HG03103 (cell line): ENCODE measurements around the gene TNFSF13B.
"Not testable (repeated sequence)": the region's sequence is repeated elsewhere in the genome, so short reads cannot be mapped to it uniquely, and the experiment has no call there.

ENCODE experiments used
- ATAC-seq: cut with Tn5 transposase; IDR thresholded peaks from one replicate; pipeline ENCODE4 v1.9.1; 2021; ENCODE audit warnings: low read depth; ENCODE audit not compliant: unreplicated experiment

The TNFSF13B gene

DNA sequence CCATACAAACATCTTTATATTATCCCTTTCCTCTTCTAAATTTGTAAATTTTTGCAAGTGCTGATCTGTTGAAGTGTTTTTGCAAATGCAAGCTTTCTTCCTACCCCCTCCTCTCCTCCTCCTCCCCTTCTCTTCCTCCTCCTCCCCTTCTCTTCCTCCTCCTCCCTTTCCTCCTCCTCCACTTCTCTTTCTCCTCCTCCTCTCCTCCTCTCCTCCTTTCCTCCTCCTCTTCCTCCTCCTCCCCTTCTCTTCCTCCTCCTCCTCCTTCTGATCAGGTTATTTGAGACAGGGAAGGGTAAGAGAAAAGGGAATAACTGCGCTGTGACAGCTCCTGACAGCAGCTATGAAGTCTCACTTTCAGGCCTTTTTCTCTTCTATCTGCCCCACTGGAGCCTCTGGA lies 8.9 kb downstream of the TNFSF13B start:
- ATAC-seq = no peak

DNA sequence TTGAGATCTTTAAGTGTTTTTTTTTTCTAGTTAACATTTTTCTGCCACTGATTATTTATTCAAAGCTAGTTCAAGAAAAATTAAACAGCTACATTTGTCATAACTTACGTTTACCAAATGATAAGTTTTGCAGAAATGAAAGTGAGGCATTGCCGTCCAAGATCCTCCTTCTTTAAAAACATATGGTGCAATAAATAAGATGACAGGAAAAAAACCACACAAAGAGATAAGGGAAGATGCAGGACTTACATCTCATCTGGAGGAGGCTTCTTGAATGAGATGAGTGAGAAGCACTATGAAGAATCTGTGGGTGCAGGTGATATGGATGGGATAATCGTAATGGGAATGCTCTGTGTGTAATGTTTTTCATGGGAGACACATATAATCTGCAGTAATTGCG lies 12.4 kb downstream of the TNFSF13B start:
- ATAC-seq = no peak

DNA sequence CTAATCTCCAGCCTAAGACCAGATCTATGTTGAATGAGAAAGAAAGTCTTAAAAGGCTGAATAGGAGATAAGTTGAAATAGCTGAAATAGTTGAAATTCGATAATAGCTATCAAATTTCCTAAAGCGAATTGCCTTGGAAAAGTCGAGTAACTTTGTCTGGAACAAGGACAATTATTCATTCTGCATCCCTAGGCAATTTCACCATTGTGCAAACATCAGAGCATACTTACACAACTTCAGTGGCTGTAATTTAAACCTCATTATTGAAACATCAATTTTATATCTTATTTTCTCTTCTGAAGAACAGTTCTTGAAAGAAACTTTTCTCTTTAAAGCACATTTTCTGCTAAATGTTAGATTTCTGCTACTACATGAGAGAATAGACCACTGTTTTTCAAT lies 13.6 kb downstream of the TNFSF13B start:
- no peak for ATAC-seq

DNA sequence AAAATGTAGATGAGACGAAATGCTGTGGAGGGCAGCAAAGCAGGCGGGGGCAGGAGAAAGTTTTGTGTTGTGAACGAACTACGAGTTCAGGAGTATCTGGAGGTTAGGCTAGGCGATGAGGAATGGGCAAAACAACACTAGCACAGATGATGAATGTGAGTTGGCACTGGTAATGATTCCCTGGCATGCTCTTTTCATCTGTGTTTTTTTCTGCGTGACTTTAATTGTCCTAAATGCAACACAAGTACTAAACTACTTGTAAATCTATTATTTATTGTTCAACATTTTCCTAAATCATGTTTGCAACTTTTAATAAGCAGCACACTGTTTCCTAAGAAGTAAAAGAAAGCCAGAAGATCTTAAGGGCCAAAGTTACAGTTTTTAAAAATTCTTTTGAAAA lies 19.2 kb downstream of the TNFSF13B start:
- ATAC-seq = no peak

DNA sequence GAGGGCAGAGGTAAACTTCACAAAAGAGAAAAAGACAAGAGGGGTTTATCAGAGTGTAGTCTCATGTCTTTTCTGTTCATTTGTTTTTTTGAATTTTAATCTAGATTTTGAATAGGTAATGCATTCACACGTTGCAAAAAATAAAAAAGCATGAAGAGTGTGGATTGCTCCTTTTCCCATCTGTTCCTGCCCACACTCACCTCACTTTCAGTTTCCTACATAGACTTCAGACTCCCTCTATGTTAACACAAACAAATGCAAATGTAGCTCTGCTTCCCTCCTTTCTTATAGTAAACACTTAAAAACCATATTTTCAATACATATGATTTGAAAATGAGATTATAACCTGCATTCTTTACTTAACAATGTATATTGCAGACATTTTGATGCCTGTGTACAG lies 20.3 kb downstream of the TNFSF13B start:
- no peak for ATAC-seq

DNA sequence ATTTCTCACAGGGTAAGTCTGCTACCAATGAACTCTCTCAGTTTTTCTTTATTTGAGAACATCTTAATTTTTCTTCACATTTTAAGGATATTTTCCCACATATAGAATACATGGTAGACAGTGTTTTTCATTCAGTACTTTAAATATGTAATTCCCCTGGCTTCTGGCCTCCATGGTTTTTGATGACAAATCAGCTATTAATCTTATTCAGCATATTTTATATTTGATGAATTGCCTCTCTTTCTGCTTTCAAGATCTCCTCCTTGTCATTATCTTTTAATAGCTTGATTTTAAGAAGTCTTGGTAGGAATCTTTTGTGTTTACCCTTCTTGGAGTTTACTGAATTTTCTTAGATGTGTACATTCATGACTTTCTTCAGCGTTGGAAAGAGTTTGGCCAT lies 27.6 kb downstream of the TNFSF13B start:
- ATAC-seq = no peak

DNA sequence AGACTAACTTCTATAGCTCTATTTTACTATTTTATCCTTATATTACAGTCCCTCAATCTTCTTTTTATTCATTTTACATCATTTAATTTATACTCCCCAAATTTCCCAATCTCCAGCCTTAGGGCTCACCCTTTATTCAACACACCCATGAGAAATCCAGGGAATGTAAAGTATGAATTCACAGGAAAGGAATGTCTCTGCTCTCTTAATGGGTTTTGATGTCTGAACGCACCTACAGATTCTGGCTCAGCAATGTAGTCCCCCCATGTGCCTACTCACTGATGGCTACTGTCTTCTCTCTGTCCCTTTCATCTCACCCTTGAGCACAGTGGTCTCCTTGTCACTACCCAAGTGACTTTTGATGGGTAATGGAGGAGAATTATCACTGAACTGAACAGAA lies 32.8 kb downstream of the TNFSF13B start:
- ATAC-seq = no peak

DNA sequence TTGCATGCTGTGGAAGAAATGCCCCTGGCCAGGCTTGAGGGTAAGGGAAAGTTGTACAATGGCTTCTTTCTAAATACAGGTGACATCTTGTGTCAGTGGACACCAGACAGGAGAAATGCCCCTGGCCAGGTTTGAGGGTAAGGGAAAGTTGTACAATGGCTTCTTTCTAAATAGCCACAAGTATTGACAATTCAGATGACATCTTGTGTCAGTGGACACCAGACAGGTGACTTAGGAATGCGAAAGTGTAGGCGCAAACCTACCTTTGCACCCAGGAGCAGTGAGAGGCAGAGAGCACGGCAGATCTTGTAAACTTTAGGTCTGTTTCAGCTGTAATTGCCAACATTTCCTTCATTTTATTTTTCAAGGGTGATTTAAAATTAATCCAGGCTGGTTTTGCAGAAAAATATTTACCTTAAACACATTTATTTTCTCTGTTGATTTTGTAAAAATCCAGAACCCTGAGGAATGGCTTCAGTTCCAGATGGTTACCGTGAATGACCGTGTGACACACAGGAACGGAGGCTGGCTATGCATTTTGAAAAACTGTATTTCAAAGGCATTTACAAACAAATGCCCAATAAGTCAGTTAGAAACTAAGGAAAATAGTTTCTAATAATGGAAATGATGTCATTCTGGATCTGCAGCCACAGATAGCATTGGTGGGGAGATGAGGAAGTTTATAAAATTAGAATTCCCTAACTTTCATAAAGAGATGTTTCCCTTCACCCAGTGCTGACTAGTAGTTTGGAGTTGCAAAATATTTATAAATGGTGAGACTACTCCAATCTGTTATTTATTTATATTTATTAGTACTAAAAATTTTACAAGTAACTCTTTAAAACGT lies 34.9 kb downstream of the TNFSF13B start:
- no peak for ATAC-seq

DNA sequence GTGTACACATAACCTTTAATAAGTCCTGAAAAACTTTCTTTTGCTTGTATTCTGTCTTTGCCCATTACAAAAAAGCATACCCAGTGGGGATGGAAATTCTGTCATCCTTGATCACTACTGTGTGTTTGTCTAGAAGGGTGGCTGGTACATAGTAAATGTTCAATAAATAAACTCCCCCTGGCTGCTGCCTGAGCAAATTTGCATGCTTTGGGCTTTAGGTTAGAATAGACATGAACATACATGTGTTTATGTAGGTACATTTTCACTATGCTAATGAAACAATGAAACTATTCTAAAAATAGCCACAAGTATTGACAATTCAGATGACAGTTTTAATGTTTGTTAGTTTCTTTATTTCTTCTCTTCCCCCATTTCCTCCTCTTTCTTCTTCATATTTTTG lies 36.1 kb downstream of the TNFSF13B start:
- ATAC-seq = no peak

DNA sequence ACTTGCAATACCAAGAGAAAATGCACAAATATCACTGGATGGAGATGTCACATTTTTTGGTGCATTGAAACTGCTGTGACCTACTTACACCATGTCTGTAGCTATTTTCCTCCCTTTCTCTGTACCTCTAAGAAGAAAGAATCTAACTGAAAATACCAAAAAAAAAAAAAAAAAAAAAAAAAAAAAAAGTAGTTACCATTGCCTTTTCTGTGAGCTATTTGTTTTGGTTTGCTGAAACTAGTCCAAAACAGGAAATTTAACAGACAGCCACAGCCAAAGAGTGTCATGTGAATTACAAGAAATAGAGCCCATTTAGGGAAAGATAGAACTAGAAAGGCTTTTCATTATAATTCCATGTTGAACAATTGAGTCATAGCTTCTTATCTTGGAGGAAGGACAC lies 37.3 kb downstream of the TNFSF13B start:
- ATAC-seq = no peak

DNA sequence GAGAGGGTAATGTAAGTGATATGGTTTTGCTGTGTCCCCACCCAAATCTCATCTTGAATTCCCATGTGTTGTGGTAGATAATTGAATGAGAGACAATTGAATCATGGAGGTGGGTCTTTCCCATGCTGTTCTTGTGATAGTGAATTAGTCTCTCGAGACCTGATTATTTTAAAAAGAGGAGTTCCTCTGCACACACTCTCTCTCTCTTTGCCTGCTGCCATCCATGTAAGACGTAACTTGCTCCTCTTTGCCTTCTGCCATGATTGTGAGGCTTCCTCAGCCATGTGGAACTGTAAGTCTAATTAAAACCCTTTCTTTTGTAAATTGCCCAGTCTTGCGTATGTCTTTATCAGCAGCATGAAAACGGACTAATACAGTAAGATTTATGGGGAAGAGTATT lies 42.1 kb downstream of the TNFSF13B start:
- ATAC-seq = not testable (repeated sequence)

DNA sequence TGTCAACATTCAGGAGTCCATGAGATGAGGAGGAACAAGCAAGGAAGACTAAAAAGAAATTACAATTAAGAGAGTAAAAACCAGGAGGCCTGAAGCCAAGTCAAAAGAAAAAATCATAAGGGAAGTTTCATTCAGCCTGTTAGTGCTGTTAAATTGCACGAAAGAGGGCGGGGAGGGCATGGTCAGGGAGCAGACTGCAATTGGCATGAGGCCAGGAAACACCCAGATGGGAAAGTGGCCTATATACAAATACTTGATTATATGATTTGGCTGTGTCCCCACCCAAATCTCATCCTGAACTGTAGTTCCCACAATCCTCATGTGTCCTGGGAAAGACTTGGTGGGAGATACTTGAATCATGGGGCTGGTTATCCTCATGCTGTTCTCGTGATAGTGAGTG lies 43.9 kb downstream of the TNFSF13B start:
- no peak for ATAC-seq

DNA sequence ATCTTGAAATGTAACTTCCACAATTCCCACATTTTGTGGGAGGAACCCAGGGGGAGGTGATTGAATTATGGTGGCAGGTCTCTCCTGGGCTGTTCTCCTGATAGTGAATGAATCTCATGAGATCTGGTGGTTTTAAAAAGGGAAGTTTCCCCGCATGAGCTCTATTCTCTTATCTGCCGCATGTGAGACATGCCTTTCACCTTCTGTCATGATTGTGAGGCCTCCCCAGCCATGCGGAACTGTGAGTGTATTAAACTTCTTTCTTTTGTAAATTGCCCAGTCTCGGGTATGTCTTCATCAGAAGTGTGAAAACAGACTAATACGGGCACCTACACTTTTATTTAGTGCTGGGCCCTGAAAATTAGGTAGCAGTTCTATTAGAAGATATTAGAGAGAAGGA lies 45.8 kb downstream of the TNFSF13B start:
- peak; percentile 64 for ATAC-seq

DNA sequence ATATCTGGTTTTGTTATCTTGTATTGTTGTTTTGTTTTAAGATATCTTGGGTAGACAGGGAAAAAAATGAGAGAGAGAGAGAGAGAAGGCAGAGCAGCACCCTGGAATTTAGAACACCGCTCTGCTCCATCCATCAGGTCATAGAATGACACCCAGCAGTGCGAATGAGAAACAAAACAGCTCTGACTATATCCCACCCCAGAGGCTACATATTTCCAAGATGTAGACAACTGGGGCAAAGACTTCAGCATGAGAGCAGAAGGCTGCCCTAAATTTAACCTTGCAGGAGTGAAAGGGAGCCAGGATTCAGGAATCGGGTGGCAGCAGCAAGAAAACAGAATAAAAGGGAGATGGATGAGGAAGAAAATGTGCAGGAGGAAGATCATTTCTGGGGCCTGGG lies 46.5 kb downstream of the TNFSF13B start:
- no peak for ATAC-seq

DNA sequence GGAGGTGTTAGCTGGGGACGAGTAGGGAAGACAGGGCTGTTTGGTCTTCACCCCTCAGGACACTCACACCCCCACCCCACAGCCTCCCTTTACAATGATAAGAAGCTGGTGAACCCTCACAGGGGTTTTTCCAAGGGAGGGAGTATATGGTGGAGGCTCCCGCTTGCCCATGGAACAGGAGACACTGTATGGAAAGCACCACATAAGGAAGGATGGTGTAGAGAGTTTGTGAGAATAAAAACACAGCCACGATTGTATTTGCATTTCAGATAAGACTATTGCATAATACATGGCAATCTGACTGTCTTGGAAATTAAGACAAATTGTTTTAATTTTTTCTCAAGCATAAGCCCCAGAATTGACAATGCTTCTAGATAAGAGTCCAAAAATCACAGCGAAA lies 46.9 kb downstream of the TNFSF13B start:
- no peak for ATAC-seq

DNA sequence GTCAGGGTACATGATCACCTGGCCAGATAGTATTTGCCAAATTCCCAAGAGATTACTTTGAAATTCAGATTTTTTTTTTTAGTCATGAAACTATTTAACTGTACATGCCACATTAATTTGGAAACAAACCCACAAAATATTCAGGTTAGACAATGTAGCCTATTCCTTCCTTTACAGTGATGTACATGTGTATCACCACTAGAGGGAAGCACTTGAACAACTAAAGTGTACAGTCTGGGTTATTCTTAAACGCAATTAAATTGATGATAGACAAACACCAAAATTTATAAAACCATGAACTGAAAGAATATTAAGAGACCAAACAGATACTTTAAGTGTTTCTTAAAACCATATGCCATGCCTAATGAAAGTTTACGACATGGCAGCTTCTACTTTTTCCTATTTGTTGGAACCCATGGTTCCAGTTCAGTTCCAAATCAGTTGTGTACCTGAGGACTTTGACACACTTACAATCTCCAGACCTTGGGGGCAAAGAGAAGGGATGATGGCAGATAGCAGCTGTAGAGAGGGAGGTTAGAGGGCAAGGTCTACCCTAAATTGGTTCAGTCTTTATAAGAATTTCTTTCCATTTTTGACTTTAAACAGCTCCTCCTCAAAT lies 52.8 kb downstream of the TNFSF13B start:
- ATAC-seq = peak; percentile 63

DNA sequence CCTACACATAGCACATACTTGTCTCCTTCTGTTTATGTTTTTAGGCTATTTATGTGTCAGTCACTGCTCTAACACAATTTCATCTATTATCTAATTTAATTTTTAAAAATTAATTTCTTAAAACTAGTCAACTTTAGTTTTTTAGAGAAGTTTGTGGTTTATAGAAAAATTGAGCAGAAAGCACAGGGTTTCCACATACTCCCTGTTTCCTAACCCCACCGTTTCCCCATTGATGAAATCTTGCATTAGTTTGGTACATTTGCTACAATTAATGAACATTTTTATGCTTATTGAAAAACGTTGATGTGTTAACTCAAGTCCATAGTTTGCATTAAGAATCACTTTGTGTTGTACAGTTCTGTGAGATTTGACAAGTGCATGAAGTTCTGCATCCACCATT lies 53.5 kb downstream of the TNFSF13B start:
- no peak for ATAC-seq

DNA sequence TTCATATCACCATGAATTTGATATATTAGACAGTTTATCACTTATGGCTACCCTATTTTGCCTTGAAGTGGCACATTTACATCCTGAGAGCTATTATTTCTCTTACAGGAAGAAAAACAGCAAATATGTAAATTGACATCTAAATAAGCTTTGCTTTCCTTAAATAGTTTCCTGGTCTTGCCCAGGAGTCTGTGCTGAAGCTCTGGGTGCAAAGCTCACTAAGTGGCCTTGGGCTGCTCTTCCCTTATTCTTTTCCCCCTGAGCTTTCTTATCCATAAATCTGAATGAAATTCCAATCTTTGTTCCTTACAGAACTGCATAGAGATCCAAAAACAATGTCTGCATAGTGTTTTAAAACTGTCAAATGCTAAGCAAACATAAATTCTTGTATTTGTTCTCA lies 56.3 kb downstream of the TNFSF13B start:
- ATAC-seq = no peak

DNA sequence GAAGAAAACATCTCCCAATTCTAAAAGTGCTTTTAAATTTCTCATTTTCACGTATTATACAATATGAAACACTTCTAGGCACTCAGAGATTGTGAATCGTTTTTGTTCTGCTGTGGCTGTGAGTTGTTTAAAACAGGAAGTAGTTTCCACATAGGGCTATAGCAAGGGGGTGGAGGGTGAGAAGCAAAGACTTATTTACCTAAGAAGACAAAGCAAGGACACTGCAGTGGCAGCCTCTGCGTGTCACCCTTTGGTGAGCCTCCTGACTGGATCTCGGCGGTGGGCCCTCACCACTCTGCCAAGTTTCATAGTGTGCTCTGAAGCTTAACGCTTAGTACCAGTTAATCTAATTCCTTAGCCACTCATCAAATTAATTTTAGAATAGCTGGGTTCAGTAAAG lies 56.8 kb downstream of the TNFSF13B start:
- ATAC-seq = peak; percentile 82

DNA sequence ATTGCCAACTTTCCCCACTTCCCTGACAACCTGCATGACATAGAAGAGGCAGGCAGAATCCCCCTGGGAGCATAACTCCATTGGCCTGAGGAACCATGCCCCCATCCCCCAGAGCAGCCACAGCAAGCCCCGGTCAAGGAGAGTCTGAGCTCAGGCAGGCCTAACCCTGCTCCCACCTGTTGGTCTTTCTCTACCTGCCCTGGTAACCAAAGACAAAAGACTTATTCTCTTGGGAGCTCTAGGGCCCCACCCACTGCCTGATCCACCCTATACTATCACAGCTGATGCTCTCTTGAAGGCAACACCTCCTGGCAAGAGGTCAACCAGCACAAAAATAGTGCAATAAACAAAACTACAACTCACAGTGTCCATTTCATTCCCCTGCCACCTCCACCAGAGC lies 59.3 kb downstream of the TNFSF13B start:
- no peak for ATAC-seq

DNA sequence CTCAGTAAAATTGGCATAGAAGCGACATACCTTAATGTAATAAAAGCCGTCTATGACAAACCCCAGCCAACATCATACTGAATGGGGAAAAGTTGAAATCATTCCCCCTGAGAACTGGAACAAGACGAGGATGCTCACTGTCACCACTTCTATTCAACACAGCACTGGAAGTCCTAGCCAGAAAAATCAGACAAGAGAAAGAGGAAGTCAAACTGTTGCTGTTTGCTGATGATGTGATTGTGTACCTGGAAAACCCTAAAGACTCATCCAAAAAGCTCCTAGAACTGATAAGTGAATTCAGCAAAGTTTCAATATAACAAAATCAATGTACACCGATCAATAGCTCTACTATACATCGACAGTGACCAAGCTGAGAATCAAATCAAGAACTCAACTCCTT lies 63.3 kb downstream of the TNFSF13B start:
- no peak for ATAC-seq
